ENCODE results near the gene PUSL1. TPM values are rescaled to one million over a fixed set of nuclear protein-coding genes. Genes with fewer than 3 reads are reported as not detected.
A peak's percentile ranks its signal among the peaks of the same experiment; 100 is the strongest.

PUSL1 gene
- total and polyA plus RNA-seq, 2 of the 13 experiments (the other 11 are each of a cell fraction or from before 2014, with no cell fraction given) = 8.3 to 22.2 TPM

- TF ChIP-seq ATF2 (CRISPR knock-in tag; IDR thresholded peaks at IDR 0.05) (no peak), MXD3 (CRISPR knock-in tag; IDR thresholded peaks at IDR 0.05) (peak; percentile 80; the same call in 1 of the 2 replicates), ZNF296 (CRISPR knock-in tag; conservative IDR thresholded peaks at IDR 0.05) (peak; percentile 79; the same call in 1 of the 2 replicates), FOXJ3 (CRISPR knock-in tag; IDR thresholded peaks at IDR 0.05; ENCODE audit: borderline replicate concordance) (no peak), GATAD1 (CRISPR knock-in tag; IDR thresholded peaks at IDR 0.05) (no peak), ATRX (CRISPR knock-in tag; IDR thresholded peaks at IDR 0.05; ENCODE audit: borderline replicate concordance) (no peak), ZNF709 (CRISPR knock-in tag; IDR thresholded peaks at IDR 0.05) (peak; percentile 64; the same call in 1 of the 2 replicates), EP300 (IDR thresholded peaks at IDR 0.05; ENCODE audit: low read depth in 2 of 2, low read length in 2 of 2) (no peak), EP300 (CRISPR knock-in tag; IDR thresholded peaks at IDR 0.05; ENCODE audit: borderline replicate concordance) (no peak), ZBTB21 (CRISPR knock-in tag; IDR thresholded peaks at IDR 0.05) (no peak; the same call in 1 of the 2 replicates), EZH2 (conservative IDR thresholded peaks at IDR 0.05; ENCODE audit: low read depth, low read length) (no peak), MYC (CRISPR knock-in tag; IDR thresholded peaks at IDR 0.05; ENCODE audit: borderline replicate concordance) (peak; percentile 36; the same call in 1 of the 2 replicates), ZIK1 (CRISPR knock-in tag; IDR thresholded peaks at IDR 0.05; ENCODE audit: borderline replicate concordance, low read depth) (no peak), ZFP36L1 (CRISPR knock-in tag; IDR thresholded peaks at IDR 0.05) (no peak), MXD1 (CRISPR knock-in tag; IDR thresholded peaks at IDR 0.05) (peak; percentile 87), ZC3H13 (CRISPR knock-in tag; IDR thresholded peaks at IDR 0.05) (peak; percentile 55; the same call in 1 of the 2 replicates), ZSCAN29 (CRISPR knock-in tag; conservative IDR thresholded peaks at IDR 0.05) (no peak), TSC22D2 (CRISPR knock-in tag; IDR thresholded peaks at IDR 0.05; ENCODE audit: borderline replicate concordance) (peak; percentile 88; the same call in 1 of the 2 replicates), ZFP36L2 (CRISPR knock-in tag; IDR thresholded peaks at IDR 0.05) (0 out of 2 replicates have a peak, but pooled peaks have one; percentile 43), IRX3 (CRISPR knock-in tag; IDR thresholded peaks at IDR 0.05; ENCODE audit: borderline replicate concordance, low read depth) (no peak; the same call in 1 of the 2 replicates), ASH2L (IDR thresholded peaks at IDR 0.05; ENCODE audit: insufficient read length, low read depth, low read length) (no peak), PAX8 (CRISPR knock-in tag; IDR thresholded peaks at IDR 0.05; ENCODE audit: borderline replicate concordance) (no peak), MTF2 (CRISPR knock-in tag; IDR thresholded peaks at IDR 0.05; ENCODE audit: borderline replicate concordance) (no peak), ARNT2 (CRISPR knock-in tag; IDR thresholded peaks at IDR 0.05; ENCODE audit: low read depth) (peak; percentile 59; the same call in 1 of the 2 replicates), MEIS1 (CRISPR knock-in tag; IDR thresholded peaks at IDR 0.05; ENCODE audit: borderline replicate concordance) (peak; percentile 52; the same call in 1 of the 2 replicates), FLYWCH1 (CRISPR knock-in tag; IDR thresholded peaks at IDR 0.05) (no peak), CENPBD1 (CRISPR knock-in tag; IDR thresholded peaks at IDR 0.05; ENCODE audit: borderline replicate concordance, low read depth) (no peak)
Observed at GRCh38 chr1:1334835-1335234, 26.4 kb downstream of the PUSL1 start (continued).

Data from HepG2 (cell line).